Osteoblast (primary cell): ENCODE measurements around the gene PALLD. TPM values are rescaled to one million over a fixed set of nuclear protein-coding genes. Genes with fewer than 3 reads are reported as not detected.

Source experiments
- DNase-seq: peaks from one replicate; pipeline ENCODE4 v3.0.0; 2011; ENCODE audit warnings: low spot score, mixed read lengths; ENCODE audit not compliant: insufficient read length; ENCODE audit errors: missing footprints
- H2AFZ ChIP-seq: 2 replicates; pipeline ENCODE4 v1.6.0; 2011; ENCODE audit warnings: mild to moderate bottlenecking, low read length
- H3K27ac ChIP-seq: 2 replicates; pipeline ENCODE4 v1.5.1; 2011; ENCODE audit warnings: mild to moderate bottlenecking, low read depth, low read length, moderate library complexity
- H3K27me3 ChIP-seq: 2 replicates; pipeline ENCODE4 v1.6.0; 2012; ENCODE audit warnings: mild to moderate bottlenecking, control low read depth, inconsistent platforms, low read length, moderate library complexity; ENCODE audit not compliant: insufficient read depth
- H3K36me3 ChIP-seq: 2 replicates; pipeline ENCODE4 v1.5.1; 2011; ENCODE audit warnings: mild to moderate bottlenecking, low read length, control low read depth, moderate library complexity; ENCODE audit not compliant: insufficient read depth
- H3K4me1 ChIP-seq: 2 replicates; pipeline ENCODE4 v1.5.1; 2011; ENCODE audit warnings: mild to moderate bottlenecking, low read length, control low read depth, moderate library complexity; ENCODE audit not compliant: insufficient read depth
- H3K4me2 ChIP-seq: 2 replicates; pipeline ENCODE4 v1.6.0; 2011; ENCODE audit warnings: mild to moderate bottlenecking, low read length; ENCODE audit not compliant: insufficient read depth
- H3K4me3 ChIP-seq: fragments of 200-600 bp; sonication (generic); 3 replicates; pipeline ENCODE4 v1.5.1; 2012; ENCODE audit warnings: mild to moderate bottlenecking, low read length, inconsistent platforms; ENCODE audit not compliant: insufficient read depth
- H3K79me2 ChIP-seq: 2 replicates; pipeline ENCODE4 v1.6.0; 2012; ENCODE audit warnings: mild to moderate bottlenecking, low read length, control low read depth, inconsistent platforms; ENCODE audit not compliant: insufficient read depth
- H3K9me3 ChIP-seq: 2 replicates; pipeline ENCODE4 v1.5.1; 2011; ENCODE audit warnings: low read depth, low read length, control low read depth
- H4K20me1 ChIP-seq: 2 replicates; pipeline ENCODE4 v1.6.0; 2012; ENCODE audit warnings: mild to moderate bottlenecking, low read length, control low read depth; ENCODE audit not compliant: insufficient read depth
- total RNA-seq: library from RNA; depleted of rRNA; stranded (reverse); fragments of >200 nt; gene quantifications from 2 replicates; pipeline ENCODE4 v1.2.3, GENCODE V29; 2012
- TF ChIP-seq, protein P1 (sequence below): IDR thresholded peaks from 2 replicates; pipeline ENCODE4 v1.5.1; 2011; ENCODE audit warnings: mild to moderate bottlenecking, low read depth, low read length, moderate library complexity; ENCODE audit errors: extremely low read depth

The PALLD gene
- total RNA-seq, 1 donor = 244 TPM

- Histone ChIP-seq H3K4me3 (peak overlapping the region; percentile 39), H4K20me1 (peaks cover 4% of the 10 kb centered on the region), H3K36me3 (no peaks in the 10 kb centered on the region), H3K79me2 (peaks cover 86% of the 10 kb centered on the region), H3K27ac (peak overlapping the region; percentile 27), H3K9me3 (no peaks in the 10 kb centered on the region), H3K27me3 (no peaks in the 10 kb centered on the region), H3K4me1 (peaks cover 39% of the 10 kb centered on the region), H3K4me2 (peak overlapping the region; percentile 66), H2AFZ (peak overlapping the region; percentile 36)
- TF ChIP-seq, protein P1, sequence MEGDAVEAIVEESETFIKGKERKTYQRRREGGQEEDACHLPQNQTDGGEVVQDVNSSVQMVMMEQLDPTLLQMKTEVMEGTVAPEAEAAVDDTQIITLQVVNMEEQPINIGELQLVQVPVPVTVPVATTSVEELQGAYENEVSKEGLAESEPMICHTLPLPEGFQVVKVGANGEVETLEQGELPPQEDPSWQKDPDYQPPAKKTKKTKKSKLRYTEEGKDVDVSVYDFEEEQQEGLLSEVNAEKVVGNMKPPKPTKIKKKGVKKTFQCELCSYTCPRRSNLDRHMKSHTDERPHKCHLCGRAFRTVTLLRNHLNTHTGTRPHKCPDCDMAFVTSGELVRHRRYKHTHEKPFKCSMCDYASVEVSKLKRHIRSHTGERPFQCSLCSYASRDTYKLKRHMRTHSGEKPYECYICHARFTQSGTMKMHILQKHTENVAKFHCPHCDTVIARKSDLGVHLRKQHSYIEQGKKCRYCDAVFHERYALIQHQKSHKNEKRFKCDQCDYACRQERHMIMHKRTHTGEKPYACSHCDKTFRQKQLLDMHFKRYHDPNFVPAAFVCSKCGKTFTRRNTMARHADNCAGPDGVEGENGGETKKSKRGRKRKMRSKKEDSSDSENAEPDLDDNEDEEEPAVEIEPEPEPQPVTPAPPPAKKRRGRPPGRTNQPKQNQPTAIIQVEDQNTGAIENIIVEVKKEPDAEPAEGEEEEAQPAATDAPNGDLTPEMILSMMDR = no peak
- DNase-seq = no peak
These were observed 146.4 kb downstream of the PALLD start for GRCh38 chr4:168643111-168643795.

- H3K27me3 ChIP-seq = no peaks in the 10 kb centered on the region
- H3K36me3 ChIP-seq = no peaks in the 10 kb centered on the region
- peaks cover 86% of the 10 kb centered on the region for H3K79me2 ChIP-seq
- TF ChIP-seq, protein P1 = no peak
- H3K27ac ChIP-seq = peak overlapping the region; percentile 27
- H2AFZ ChIP-seq = no peak overlapping the region
- H3K4me1 ChIP-seq = peaks cover 41% of the 10 kb centered on the region
- peak overlapping the region; percentile 66 for H3K4me2 ChIP-seq
- H4K20me1 ChIP-seq = peaks cover 8% of the 10 kb centered on the region
- DNase-seq = no peak
- no peak overlapping the region for H3K4me3 ChIP-seq
- H3K9me3 ChIP-seq = no peaks in the 10 kb centered on the region
These were observed 146.9 kb downstream of the PALLD start for GRCh38 chr4:168643796-168644159.

- Histone ChIP-seq H2AFZ (no peak overlapping the region), H3K79me2 (peaks cover 85% of the 10 kb centered on the region), H3K4me3 (no peak overlapping the region), H4K20me1 (peaks cover 8% of the 10 kb centered on the region), H3K27ac (peak overlapping the region; percentile 15), H3K27me3 (no peaks in the 10 kb centered on the region), H3K9me3 (no peaks in the 10 kb centered on the region), H3K36me3 (no peaks in the 10 kb centered on the region), H3K4me1 (peaks cover 44% of the 10 kb centered on the region), H3K4me2 (no peak overlapping the region)
- TF ChIP-seq, protein P1 = no peak
- DNase-seq = no peak
These were observed 149.3 kb downstream of the PALLD start for GRCh38 chr4:168646001-168646768.
